ENCODE results near the gene MAX.

MAX gene

DNA sequence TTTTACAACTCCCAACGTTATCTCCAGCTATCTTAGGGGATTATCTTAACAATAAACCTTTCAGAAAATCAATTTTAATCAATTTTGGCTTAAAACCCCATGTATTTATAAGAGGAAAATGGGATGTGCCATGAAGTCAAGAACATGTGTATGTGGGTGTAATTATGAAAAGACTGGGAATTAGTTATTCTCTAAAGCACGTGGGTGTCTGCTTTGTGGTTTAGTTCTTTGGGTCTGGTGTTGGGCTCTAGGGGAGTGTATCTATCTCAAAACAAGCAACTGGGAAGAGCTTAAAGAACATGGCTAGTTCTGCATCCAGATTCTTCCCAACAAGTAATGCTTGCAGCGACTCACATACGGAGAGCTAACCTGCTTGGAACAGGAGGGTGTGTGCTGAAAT, 40.1 kb upstream of the MAX start:
- no peak for DNase-seq (ENCODE audit: low read depth)
- TF ChIP-seq, protein P1, sequence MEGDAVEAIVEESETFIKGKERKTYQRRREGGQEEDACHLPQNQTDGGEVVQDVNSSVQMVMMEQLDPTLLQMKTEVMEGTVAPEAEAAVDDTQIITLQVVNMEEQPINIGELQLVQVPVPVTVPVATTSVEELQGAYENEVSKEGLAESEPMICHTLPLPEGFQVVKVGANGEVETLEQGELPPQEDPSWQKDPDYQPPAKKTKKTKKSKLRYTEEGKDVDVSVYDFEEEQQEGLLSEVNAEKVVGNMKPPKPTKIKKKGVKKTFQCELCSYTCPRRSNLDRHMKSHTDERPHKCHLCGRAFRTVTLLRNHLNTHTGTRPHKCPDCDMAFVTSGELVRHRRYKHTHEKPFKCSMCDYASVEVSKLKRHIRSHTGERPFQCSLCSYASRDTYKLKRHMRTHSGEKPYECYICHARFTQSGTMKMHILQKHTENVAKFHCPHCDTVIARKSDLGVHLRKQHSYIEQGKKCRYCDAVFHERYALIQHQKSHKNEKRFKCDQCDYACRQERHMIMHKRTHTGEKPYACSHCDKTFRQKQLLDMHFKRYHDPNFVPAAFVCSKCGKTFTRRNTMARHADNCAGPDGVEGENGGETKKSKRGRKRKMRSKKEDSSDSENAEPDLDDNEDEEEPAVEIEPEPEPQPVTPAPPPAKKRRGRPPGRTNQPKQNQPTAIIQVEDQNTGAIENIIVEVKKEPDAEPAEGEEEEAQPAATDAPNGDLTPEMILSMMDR (IDR thresholded peaks at IDR 0.05; ENCODE audit: insufficient read depth, low read depth, low read length, missing control alignments), result no peak
- H3K4me3 ChIP-seq (ENCODE audit: low read depth, low read length), result no peak overlapping the region

DNA sequence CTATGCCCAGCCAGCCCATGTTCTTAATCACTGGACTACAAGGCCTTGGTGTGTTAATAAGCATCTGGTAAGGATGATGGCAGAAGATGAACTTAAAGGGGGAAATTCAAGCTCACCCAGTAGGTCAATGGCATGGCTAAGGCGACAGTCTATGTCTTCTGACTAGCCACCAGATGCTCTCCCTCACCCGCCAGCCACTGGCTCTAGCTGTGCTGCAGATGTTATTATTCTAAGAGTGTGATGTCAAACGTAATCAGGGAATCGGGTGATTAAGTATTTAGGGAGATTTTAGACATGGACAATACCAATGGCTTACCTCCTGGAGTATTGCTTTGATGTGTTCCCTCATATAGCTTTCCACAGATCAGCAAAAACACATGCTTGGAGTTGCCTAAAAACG, 39.2 kb upstream of the MAX start:
- TF ChIP-seq, protein P1 (IDR thresholded peaks at IDR 0.05; ENCODE audit: insufficient read depth, low read depth, low read length, missing control alignments), result no peak
- no peak for DNase-seq (ENCODE audit: low read depth)
- no peak overlapping the region for H3K4me3 ChIP-seq (ENCODE audit: low read depth, low read length)

DNA sequence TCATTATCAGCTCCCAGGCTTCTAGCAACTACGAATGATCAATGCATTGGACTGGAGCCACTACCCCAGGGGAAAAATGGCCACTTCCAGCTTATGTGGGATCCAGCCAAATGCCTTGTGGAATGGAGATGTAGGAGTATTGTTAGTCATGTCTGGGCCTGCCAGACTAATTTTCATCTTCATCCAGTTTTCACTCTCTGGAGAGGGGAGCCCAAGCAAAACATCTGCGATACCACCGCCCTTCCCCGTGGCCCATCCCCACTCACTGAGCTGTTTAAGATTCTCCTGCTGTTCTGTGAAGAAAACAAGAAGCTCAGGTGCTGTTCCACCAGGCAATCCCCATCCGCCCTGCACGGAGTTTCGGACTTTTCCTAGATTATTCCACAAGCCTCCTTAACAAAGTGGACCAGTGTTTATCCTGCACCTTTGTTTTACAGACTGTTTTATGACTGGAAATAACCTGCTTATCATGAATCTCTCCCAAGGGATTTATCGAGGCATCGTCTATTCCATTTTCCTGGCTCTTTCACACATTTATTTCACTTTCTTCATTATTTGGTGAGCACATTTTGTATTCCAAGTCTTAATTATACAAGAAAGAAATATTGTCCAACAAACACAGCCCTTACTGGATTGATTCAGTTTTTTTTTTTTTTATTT, 35.5 kb upstream of the MAX start:
- H3K4me3 ChIP-seq (ENCODE audit: low read depth, low read length), result no peak overlapping the region
- TF ChIP-seq, protein P1 (IDR thresholded peaks at IDR 0.05; ENCODE audit: insufficient read depth, low read depth, low read length, missing control alignments), result no peak
- DNase-seq (ENCODE audit: low read depth), result no peak

DNA sequence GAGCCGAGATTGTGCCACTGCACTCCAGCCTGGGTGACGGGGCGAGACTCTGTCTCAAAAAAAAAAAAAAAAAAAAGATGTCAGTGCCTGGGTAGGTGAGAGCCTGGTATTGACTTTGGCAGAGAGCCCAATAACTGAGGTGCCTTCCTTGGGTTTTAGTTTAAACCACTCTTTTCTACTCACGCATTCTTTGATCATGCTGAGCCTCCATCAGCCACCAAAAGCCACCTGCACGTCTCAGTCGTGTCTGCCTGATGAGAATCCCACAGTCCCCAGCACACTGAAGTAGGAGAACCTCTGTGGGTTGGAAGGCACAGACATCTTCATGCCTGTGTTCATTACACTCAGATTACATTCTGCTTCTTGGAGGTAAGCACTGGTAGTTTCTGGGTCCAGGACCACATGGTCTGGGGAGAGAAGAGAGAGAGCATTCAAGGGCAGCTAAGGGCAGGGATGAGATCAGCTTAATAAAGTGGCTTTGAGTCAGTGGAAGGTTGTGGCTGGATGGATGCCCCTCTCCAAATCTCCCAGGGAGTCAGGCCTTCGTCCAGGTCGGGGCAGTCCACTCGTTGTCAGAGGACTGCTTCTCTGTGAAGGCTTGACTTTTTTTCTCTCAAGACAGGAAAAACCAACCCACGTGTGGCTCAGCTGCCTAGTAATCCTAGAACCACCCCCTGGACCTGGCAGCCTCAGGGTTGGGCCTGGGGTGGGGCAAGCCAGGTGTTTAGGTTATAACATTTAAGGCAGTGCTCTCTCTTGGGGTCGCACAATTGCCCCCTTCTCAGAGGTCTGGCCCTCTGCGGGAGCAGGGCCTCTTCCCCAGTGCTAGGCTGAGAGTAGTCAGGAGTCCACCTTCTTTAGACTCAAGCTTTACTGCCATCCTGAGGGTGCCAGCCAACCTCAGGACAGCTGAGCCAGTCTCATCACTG, 32.6 kb upstream of the MAX start:
- TF ChIP-seq, protein P1 (IDR thresholded peaks at IDR 0.05; ENCODE audit: insufficient read depth, low read depth, low read length, missing control alignments), result no peak
- no peak overlapping the region for H3K4me3 ChIP-seq (ENCODE audit: low read depth, low read length)
- no peak for DNase-seq (ENCODE audit: low read depth)

DNA sequence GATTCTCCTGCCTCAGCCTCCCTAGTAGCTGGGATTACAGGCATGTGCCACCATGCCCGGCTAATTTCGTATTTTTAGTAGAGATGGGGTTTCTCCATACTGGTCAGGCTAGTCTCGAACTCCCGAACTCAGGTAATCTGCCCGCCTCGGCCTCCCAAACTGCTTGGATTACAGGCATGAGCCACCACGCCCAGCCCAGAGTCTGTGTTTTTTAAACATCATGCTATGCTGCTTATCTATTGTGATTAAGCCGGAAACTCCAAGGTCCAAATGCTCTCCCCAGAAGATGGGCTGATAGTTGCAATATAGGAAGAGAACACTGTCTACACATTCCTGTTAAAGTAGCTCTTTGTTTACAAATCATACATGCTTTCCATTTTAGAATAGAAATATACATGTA, 30.5 kb upstream of the MAX start:
- TF ChIP-seq, protein P1 (IDR thresholded peaks at IDR 0.05; ENCODE audit: insufficient read depth, low read depth, low read length, missing control alignments), result no peak
- no peak overlapping the region for H3K4me3 ChIP-seq (ENCODE audit: low read depth, low read length)
- no peak for DNase-seq (ENCODE audit: low read depth)

DNA sequence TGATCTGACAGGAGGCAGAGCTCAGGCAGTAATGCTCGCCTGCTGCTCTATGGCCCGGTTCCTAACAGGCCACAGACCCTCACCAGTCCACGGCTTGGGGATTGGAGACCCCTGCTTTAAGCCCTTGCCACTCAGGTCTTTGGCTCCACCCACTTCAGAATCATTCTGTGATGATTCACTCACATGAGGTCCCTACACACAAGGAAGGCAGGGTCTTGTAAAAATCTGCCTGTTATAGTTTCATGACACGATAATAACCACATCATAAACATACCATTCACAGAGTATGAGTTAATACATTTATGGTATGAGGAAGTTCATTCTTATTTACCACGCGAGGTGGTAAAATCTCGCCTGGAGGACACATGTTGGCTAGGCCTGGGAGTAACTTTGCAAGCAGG, 29.0 kb upstream of the MAX start:
- no peak overlapping the region for H3K4me3 ChIP-seq (ENCODE audit: low read depth, low read length)
- TF ChIP-seq, protein P1 (IDR thresholded peaks at IDR 0.05; ENCODE audit: insufficient read depth, low read depth, low read length, missing control alignments), result no peak
- DNase-seq (ENCODE audit: low read depth), result no peak

Measured in GM12865 (cell line).